ENCODE measurements around the gene GPR42.

- no peak for TF ChIP-seq ZNF274 (IDR thresholded peaks at IDR 0.05; ENCODE audit: low read depth, low read length)
- TF ChIP-seq YY1 (IDR thresholded peaks at IDR 0.05; ENCODE audit: insufficient read depth, insufficient read length) = no peak
Observed at GRCh38 chr19:35379992-35380391, 9.1 kb downstream of the GPR42 start.

Measured in NT2/D1 (cell line).